HCT116 (cell line): ENCODE measurements around the gene SPEN.

ENCODE experiments used
- CTCF ChIP-seq, 3 experiments: fragments of 200-600 bp in 1 of 3; sonication (generic) in 1 of 3; IDR thresholded peaks in 2 of 3; conservative IDR thresholded peaks in 1 of 3; 2 replicates each; pipeline ENCODE4 v1.5.1; 2012 to 2017; ENCODE audit warnings: low read depth in 2 of 3, low read length in 2 of 3, antibody characterized with exemption in 1 of 3, borderline replicate concordance in 1 of 3, control low read depth in 1 of 3, mild to moderate bottlenecking in 1 of 3, mixed read lengths in 1 of 3, mixed run types in 1 of 3, moderate library complexity in 1 of 3; ENCODE audit not compliant: insufficient read depth in 1 of 3
- EZH2 ChIP-seq: fragments of 200-600 bp; sonication (generic); IDR thresholded peaks from 2 replicates; pipeline ENCODE4 v1.6.1; 2017; ENCODE audit warnings: antibody characterized with exemption, mixed run types
- FOSL1 ChIP-seq: IDR thresholded peaks from 2 replicates; pipeline ENCODE4 v1.6.1; 2012; ENCODE audit warnings: low read depth
- JUND ChIP-seq: IDR thresholded peaks from 2 replicates; pipeline ENCODE4 v1.6.1; 2012
- MAX ChIP-seq: IDR thresholded peaks from 2 replicates; pipeline ENCODE4 v1.6.1; 2012
- POLR2A ChIP-seq: IDR thresholded peaks from 2 replicates; pipeline ENCODE4 v1.7.0; 2011; ENCODE audit warnings: borderline replicate concordance; ENCODE audit not compliant: insufficient read depth, insufficient read length; ENCODE audit errors: extremely low read depth
- YY1 ChIP-seq: IDR thresholded peaks from 2 replicates; pipeline ENCODE4 v1.6.1; 2011; ENCODE audit warnings: low read length, low read depth, moderate library complexity, mild to moderate bottlenecking; ENCODE audit not compliant: insufficient replicate concordance; ENCODE audit errors: extremely low read depth
- ZFX ChIP-seq: fragments of 450-650 bp; IDR thresholded peaks from 2 replicates; pipeline ENCODE4 v1.6.1; 2017
- ZNF274 ChIP-seq: fragments of 200-500 bp; sonication (Bioruptor generic); IDR thresholded peaks from 2 replicates; pipeline ENCODE4 v1.6.1; 2014; ENCODE audit warnings: mild to moderate bottlenecking, low read depth, low read length, inconsistent platforms
- TF ChIP-seq, protein P1 (sequence below): IDR thresholded peaks from 2 replicates; pipeline ENCODE4 v1.6.1; 2012; ENCODE audit warnings: low read depth

DNA sequence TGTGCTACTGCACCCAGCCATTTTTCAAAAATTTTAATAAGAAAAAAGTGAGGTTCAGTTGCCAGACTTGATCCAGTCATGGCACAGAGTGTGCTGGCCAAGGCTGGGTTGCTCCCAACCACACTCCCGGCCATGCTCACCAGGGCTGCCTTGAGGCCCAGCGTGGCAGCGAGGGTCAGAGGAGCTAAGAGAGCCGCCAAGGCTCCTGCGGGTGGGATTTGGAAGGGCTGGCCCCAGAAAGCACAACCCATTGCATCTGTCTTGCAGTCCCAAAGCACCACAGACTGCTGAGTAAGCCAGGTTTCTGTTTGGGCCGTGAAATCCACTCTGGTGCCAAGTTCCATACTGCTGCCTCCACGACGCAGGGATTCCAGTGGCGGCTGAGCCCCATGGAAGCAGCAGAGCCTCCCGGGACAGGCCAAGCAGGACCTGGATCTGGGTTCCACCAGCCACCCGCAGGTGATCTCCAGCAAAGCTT, 105.8 kb downstream of the SPEN start:
- no peak for TF ChIP-seq FOSL1
- TF ChIP-seq YY1, result no peak
- no peak for TF ChIP-seq JUND
- no peak for TF ChIP-seq MAX
- no peak for TF ChIP-seq CTCF (IDR thresholded peaks at IDR 0.05 in 2 of 3, conservative IDR thresholded peaks at IDR 0.05 in 1 of 3; ENCODE audit: borderline replicate concordance in 1 of 3, insufficient read depth in 1 of 3, low read depth in 2 of 3, low read length in 2 of 3)
- TF ChIP-seq, protein P1, sequence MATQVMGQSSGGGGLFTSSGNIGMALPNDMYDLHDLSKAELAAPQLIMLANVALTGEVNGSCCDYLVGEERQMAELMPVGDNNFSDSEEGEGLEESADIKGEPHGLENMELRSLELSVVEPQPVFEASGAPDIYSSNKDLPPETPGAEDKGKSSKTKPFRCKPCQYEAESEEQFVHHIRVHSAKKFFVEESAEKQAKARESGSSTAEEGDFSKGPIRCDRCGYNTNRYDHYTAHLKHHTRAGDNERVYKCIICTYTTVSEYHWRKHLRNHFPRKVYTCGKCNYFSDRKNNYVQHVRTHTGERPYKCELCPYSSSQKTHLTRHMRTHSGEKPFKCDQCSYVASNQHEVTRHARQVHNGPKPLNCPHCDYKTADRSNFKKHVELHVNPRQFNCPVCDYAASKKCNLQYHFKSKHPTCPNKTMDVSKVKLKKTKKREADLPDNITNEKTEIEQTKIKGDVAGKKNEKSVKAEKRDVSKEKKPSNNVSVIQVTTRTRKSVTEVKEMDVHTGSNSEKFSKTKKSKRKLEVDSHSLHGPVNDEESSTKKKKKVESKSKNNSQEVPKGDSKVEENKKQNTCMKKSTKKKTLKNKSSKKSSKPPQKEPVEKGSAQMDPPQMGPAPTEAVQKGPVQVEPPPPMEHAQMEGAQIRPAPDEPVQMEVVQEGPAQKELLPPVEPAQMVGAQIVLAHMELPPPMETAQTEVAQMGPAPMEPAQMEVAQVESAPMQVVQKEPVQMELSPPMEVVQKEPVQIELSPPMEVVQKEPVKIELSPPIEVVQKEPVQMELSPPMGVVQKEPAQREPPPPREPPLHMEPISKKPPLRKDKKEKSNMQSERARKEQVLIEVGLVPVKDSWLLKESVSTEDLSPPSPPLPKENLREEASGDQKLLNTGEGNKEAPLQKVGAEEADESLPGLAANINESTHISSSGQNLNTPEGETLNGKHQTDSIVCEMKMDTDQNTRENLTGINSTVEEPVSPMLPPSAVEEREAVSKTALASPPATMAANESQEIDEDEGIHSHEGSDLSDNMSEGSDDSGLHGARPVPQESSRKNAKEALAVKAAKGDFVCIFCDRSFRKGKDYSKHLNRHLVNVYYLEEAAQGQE, result no peak
- TF ChIP-seq EZH2, result no peak
- TF ChIP-seq ZFX, result no peak
- TF ChIP-seq POLR2A, result no peak
- no peak for TF ChIP-seq ZNF274
